OCI-LY7 (cell line): ENCODE results near the gene FAM174C. TPM values are rescaled to one million over a fixed set of nuclear protein-coding genes. Genes with fewer than 3 reads are reported as not detected.

Experiments used
- BruUV-seq: library from RNA; stranded (reverse); fragments of 400-500 nt; replicated peaks from 2 replicates; lab custom pipeline; 2021; lab: Mats Ljungman, UMichigan
- CTCF ChIA-PET: fragments of 300-600 bp; sonication (Branson Sonifier 250); formaldehyde crosslinking; loops from one replicate; lab custom pipeline; 2022; ENCODE audit warnings: antibody characterized with exemption; ENCODE audit not compliant: unreplicated experiment; lab: Charles Lee
- POLR2A ChIA-PET: fragments of 300-600 bp; sonication (Branson Sonifier 250); formaldehyde crosslinking; loops from one replicate; lab custom pipeline; 2022; ENCODE audit warnings: antibody characterized with exemption; lab: Charles Lee
- DNase-seq: peaks from one replicate; pipeline ENCODE4 v3.0.0-alpha.2; 2015; ENCODE audit warnings: low spot score
- H2AFZ ChIP-seq: fragments of 200-600 bp; sonication (generic), shearing (Covaris generic); 2 replicates; pipeline ENCODE4 v1.6.1; 2014; ENCODE audit warnings: mild to moderate bottlenecking, antibody characterized with exemption, low read length, moderate library complexity
- H3K27ac ChIP-seq: fragments of 200-600 bp; sonication (generic); 2 replicates; pipeline ENCODE4 v1.5.1; 2014; ENCODE audit warnings: mixed run types, low read depth, mild to moderate bottlenecking, moderate library complexity, low read length, inconsistent platforms; ENCODE audit not compliant: poor library complexity, severe bottlenecking
- H3K36me3 ChIP-seq: fragments of 200-600 bp; sonication (generic); 2 replicates; pipeline ENCODE4 v1.6.1; 2014; ENCODE audit warnings: mild to moderate bottlenecking, antibody characterized with exemption, low read length, moderate library complexity, mixed read lengths; ENCODE audit not compliant: insufficient read depth
- H3K4me1 ChIP-seq: fragments of 200-600 bp; sonication (generic); 2 replicates; pipeline ENCODE4 v1.5.1; 2014; ENCODE audit warnings: mild to moderate bottlenecking, low read length; ENCODE audit not compliant: insufficient read depth, poor library complexity, severe bottlenecking
- H3K4me2 ChIP-seq: fragments of 200-600 bp; sonication (generic); 2 replicates; pipeline ENCODE4 v1.6.1; 2014; ENCODE audit warnings: mild to moderate bottlenecking, low read length
- H3K4me3 ChIP-seq: fragments of 200-600 bp; sonication (generic); 2 replicates; pipeline ENCODE4 v1.5.1; 2014; ENCODE audit warnings: mild to moderate bottlenecking, low read depth, low read length; ENCODE audit not compliant: poor library complexity, severe bottlenecking
- H3K79me2 ChIP-seq: fragments of 200-600 bp; sonication (generic); 2 replicates; pipeline ENCODE4 v1.6.1; 2016; ENCODE audit warnings: low read depth, mild to moderate bottlenecking, low read length, moderate library complexity, mixed read lengths; ENCODE audit not compliant: insufficient read depth
- H3K9me2 ChIP-seq: fragments of 200-600 bp; sonication (generic); 2 replicates; pipeline ENCODE4 v1.6.1; 2016; ENCODE audit warnings: mild to moderate bottlenecking, low read length, mixed read lengths; ENCODE audit not compliant: insufficient read depth
- H3K9me3 ChIP-seq: fragments of 200-600 bp; sonication (generic); 2 replicates; pipeline ENCODE4 v1.6.1; 2014; ENCODE audit warnings: mild to moderate bottlenecking, mixed run types, low read length, mixed read lengths
- H4K20me1 ChIP-seq: fragments of 200-600 bp; sonication (generic); 2 replicates; pipeline ENCODE4 v1.6.1; 2014; ENCODE audit warnings: mild to moderate bottlenecking, antibody characterized with exemption, low read length, moderate library complexity, mixed read lengths; ENCODE audit not compliant: insufficient read depth
- EZH2phosphoT487 ChIP-seq: fragments of 200-600 bp; sonication (generic); IDR thresholded peaks from 2 replicates; pipeline ENCODE4 v1.6.1; 2018; ENCODE audit warnings: low read depth, borderline replicate concordance, mild to moderate bottlenecking, mixed run types, antibody characterized with exemption, low read length, moderate library complexity, mixed read lengths
- intact Hi-C: fragments of 100-400 bp; cut with micrococcal nuclease; formaldehyde crosslinking; loops from one replicate; pipeline ENCODE4 v1.10.0; 2022; ENCODE audit not compliant: unreplicated experiment
- total RNA-seq, 2 experiments: library from RNA; depleted of rRNA in 1 of 2; stranded (reverse); fragments of >200 nt in 1 of 2; shearing (Covaris generic) in 1 of 2; gene quantifications; 2 replicates each; pipeline ENCODE4 v1.2.3, GENCODE V29; 2014 to 2022
- TF ChIP-seq, protein P1 (sequence below): fragments of 200-600 bp; sonication (generic); conservative IDR thresholded peaks from 2 replicates; pipeline ENCODE4 v1.5.1; 2014; ENCODE audit warnings: mild to moderate bottlenecking, antibody characterized with exemption, low read length, moderate library complexity, mixed read lengths

Gene FAM174C
- total RNA-seq, 2 experiments from 2014 or later = 53.2 to 81.5 TPM

DNA sequence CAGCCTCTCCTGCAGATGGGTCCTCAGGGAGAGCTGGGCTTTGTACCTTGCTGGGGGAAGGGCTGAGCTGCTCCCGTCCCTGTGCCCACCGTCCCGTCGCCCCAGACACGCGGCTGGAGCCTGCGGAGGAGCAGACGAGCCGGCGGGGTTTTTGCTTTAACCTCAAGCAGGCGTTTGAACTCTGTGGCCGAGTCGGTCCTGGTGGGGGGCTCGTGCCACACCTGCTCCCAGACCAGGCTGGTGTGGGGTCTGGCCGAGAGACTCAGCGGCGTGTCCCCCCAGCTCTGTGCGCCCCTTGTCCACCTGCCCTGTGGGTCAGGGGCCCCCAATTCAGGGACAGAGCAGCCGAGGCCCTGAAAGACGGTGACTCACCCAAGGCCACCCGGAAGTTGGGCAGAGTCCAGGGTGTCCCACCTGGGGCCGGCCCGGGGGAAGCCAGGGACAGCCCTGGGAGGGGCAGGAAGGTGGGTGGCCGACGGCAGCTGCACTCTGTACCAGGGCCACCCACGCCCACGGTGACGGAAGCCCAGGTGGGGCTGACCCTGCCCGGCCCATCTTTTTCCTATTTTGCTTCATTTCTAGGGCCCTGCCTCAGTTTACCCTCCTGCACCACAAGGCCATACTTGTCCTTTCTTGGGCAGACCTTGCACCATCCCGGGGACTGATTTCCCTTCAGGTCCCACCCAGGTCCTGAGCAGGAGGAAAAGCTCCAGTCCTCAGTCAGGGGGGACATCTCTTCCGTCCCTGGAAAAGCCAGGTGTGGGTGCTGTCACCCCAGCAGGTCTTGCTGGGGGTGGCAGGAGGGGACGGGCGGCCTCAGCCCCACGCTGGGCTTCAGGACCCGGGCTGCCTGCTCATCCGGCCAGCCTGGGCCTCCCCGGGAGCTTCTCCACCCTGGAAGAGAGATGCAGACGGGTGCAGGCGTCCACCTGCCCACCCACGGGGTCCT lies 15.6 kb downstream of the FAM174C start:
- intact Hi-C loops = no loop called here
- ChIA-PET POLR2A (interaction anchor here (0.6 kb wide), 1 partner anchor 12 kb away, joined by 3 read pairs; no protein-coding TSS in a partner anchor), CTCF (interaction anchor here (0.6 kb wide), 1 partner anchor 92 kb away, joined by 6 read pairs; no protein-coding TSS in a partner anchor)
- Histone ChIP-seq H3K79me2 (no peaks in the 10 kb centered on the region), H4K20me1 (no peaks in the 10 kb centered on the region), H3K9me2 (no peaks in the 10 kb centered on the region), H3K36me3 (no peaks in the 10 kb centered on the region), H3K27ac (no peak overlapping the region), H3K4me1 (peaks cover 30% of the 10 kb centered on the region), H2AFZ (no peak overlapping the region), H3K4me2 (no peak overlapping the region), H3K9me3 (no peaks in the 10 kb centered on the region), H3K4me3 (no peak overlapping the region)
- DNase-seq = no peak
- BruUV-seq = no TSS peak
- TF ChIP-seq EZH2phosphoT487 = no peak
- TF ChIP-seq, protein P1, sequence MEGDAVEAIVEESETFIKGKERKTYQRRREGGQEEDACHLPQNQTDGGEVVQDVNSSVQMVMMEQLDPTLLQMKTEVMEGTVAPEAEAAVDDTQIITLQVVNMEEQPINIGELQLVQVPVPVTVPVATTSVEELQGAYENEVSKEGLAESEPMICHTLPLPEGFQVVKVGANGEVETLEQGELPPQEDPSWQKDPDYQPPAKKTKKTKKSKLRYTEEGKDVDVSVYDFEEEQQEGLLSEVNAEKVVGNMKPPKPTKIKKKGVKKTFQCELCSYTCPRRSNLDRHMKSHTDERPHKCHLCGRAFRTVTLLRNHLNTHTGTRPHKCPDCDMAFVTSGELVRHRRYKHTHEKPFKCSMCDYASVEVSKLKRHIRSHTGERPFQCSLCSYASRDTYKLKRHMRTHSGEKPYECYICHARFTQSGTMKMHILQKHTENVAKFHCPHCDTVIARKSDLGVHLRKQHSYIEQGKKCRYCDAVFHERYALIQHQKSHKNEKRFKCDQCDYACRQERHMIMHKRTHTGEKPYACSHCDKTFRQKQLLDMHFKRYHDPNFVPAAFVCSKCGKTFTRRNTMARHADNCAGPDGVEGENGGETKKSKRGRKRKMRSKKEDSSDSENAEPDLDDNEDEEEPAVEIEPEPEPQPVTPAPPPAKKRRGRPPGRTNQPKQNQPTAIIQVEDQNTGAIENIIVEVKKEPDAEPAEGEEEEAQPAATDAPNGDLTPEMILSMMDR = no peak

DNA sequence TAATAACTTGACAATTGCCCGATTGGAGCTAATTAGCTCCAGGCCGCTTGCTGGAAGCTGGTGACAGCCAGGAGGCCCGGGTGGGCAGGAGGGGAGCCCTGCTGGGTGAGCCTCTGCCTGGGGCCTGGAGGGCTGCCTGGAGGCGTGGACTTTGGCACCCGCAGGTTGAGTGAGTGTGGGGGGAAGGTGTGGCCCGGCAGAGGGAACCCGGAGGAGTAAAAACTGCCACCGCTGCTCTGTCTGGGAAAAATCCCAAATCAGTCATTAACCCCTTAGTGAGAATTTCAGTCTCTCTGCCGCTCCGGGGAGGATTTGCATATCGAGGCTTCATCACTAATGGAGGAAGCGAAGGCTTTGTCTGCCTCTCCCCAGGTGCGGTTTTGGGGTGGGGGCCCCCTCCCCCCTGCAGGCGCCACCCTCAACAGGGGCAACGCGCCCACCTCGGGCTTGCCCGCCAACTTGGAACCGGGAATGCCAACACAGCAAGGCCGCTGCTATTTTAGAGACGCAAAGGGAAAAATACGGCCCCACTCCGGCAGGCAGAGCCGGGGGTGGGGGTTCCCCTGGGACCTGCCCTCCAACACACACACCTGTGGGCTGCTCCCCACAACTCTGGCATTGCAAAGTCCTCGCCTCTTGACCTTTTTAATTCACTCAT lies 16.6 kb downstream of the FAM174C start:
- ChIA-PET POLR2A (no interaction called here), CTCF (interaction anchor here (0.6 kb wide), 1 partner anchor 91 kb away, joined by 6 read pairs; no protein-coding TSS in a partner anchor)
- Histone ChIP-seq H3K79me2 (no peaks in the 10 kb centered on the region), H4K20me1 (no peaks in the 10 kb centered on the region), H3K9me2 (no peaks in the 10 kb centered on the region), H3K9me3 (no peaks in the 10 kb centered on the region), H3K4me1 (peaks cover 34% of the 10 kb centered on the region), H3K4me3 (peak overlapping the region; percentile 41), H3K36me3 (no peaks in the 10 kb centered on the region), H3K27ac (no peak overlapping the region), H3K4me2 (peak overlapping the region; percentile 82), H2AFZ (peak overlapping the region; percentile 52; the same call in 1 of the 2 replicates)
- TF ChIP-seq, protein P1 = no peak
- TF ChIP-seq EZH2phosphoT487 = no peak
- BruUV-seq = no TSS peak
- peak; percentile 13 for DNase-seq
- intact Hi-C loops = no loop called here
